CD4-positive, alpha-beta T cell (primary cell): ENCODE results near the gene VAMP8. TPM values are rescaled to one million over a fixed set of nuclear protein-coding genes. Genes with fewer than 3 reads are reported as not detected.
A peak's percentile ranks its signal among the peaks of the same experiment; 100 is the strongest.
"Not testable (repeated sequence)": the region's sequence is repeated elsewhere in the genome, so short reads cannot be mapped to it uniquely, and the experiment has no call there.

Experiments used
- ATAC-seq: fragments of 200-7000 bp; cut with Tn5 transposase; one replicate; pipeline ENCODE4 v1.10.0; 2022; ENCODE audit warnings: mild to moderate bottlenecking; ENCODE audit not compliant: poor library complexity
- CTCF ChIA-PET: fragments of 350-600 bp; sonication (Branson Sonifier 250); formaldehyde crosslinking; loops from one replicate; lab custom pipeline; 2021; ENCODE audit warnings: antibody characterized with exemption, inconsistent platforms; lab: Charles Lee
- POLR2A ChIA-PET: fragments of 350-600 bp; sonication (Branson Sonifier 250); formaldehyde crosslinking; loops from one replicate; lab custom pipeline; 2021; ENCODE audit warnings: antibody characterized with exemption, inconsistent platforms; lab: Charles Lee
- DNase-seq, 14 experiments: peaks; one replicate each; pipeline ENCODE4 v3.0.0-alpha.2; 2013 to 2020; ENCODE audit warnings: mixed read lengths in 2 of 14
- H3K27ac ChIP-seq, 2 donors: one replicate each; pipeline versions ENCODE4 v1.5.1 to v1.7.0; 2013; ENCODE audit warnings: low read length in 2 of 2, low read depth in 1 of 2, mild to moderate bottlenecking in 1 of 2
- H3K27me3 ChIP-seq, 2 experiments: 1 replicate in 1 of 2; 2 replicates in 1 of 2; pipeline versions ENCODE4 v1.6.1 to v1.7.0; 2013; ENCODE audit warnings: low read length in 2 of 2, control low read depth in 1 of 2, mild to moderate bottlenecking in 1 of 2, moderate library complexity in 1 of 2; ENCODE audit not compliant: insufficient read depth in 2 of 2, control insufficient read depth in 1 of 2
- H3K36me3 ChIP-seq: one replicate; pipeline ENCODE4 v1.6.1; 2013; ENCODE audit warnings: low read length, control low read depth; ENCODE audit not compliant: insufficient read depth
- H3K4me1 ChIP-seq: one replicate; pipeline ENCODE4 v1.6.1; 2013; ENCODE audit warnings: low read length, control low read depth; ENCODE audit not compliant: insufficient read depth
- H3K4me3 ChIP-seq: one replicate; pipeline ENCODE4 v1.5.1; 2013; ENCODE audit warnings: mild to moderate bottlenecking, low read length, moderate library complexity
- H3K9me3 ChIP-seq, 2 experiments: 1 replicate in 1 of 2; 2 replicates in 1 of 2; pipeline versions ENCODE4 v1.6.1 to v1.7.0; 2013; ENCODE audit warnings: low read length in 2 of 2, mild to moderate bottlenecking in 2 of 2, control low read depth in 1 of 2, moderate library complexity in 1 of 2; ENCODE audit not compliant: control insufficient read depth in 1 of 2, insufficient read depth in 1 of 2
- H3K27ac Mint-ChIP-seq: one replicate; pipeline ENCODE4 v1.8.0; 2020; ENCODE audit warnings: mixed read lengths
- H3K27me3 Mint-ChIP-seq: one replicate; pipeline ENCODE4 v1.8.0; 2021; ENCODE audit warnings: mixed read lengths
- H3K36me3 Mint-ChIP-seq: one replicate; pipeline ENCODE4 v1.8.0; 2021; ENCODE audit warnings: low read depth, mixed read lengths
- H3K4me1 Mint-ChIP-seq: one replicate; pipeline ENCODE4 v1.8.0; 2021; ENCODE audit warnings: low read depth, mixed read lengths
- H3K4me3 Mint-ChIP-seq: one replicate; pipeline ENCODE4 v1.8.0; 2020; ENCODE audit warnings: mild to moderate bottlenecking, mixed read lengths
- H3K9me3 Mint-ChIP-seq: one replicate; pipeline ENCODE4 v1.8.0; 2020; ENCODE audit warnings: mixed read lengths
- CTCF ChIP-seq: fragments of 200-600 bp; IDR thresholded peaks from one replicate; pipeline ENCODE4 v1.8.0; 2022; ENCODE audit warnings: antibody characterized with exemption, mild to moderate bottlenecking
- intact Hi-C, 2 experiments: fragments of 100-400 bp; cut with DNase I in 1 of 2; cut with micrococcal nuclease in 1 of 2; formaldehyde crosslinking; loops; one replicate each; pipeline versions ENCODE4 v1.15.1 to v1.9.0; 2023 to 2025; cut with DNase I, micrococcal nuclease
- total RNA-seq, 174 experiments: library from RNA in 2 of 174; stranded (reverse) in 2 of 174; gene quantifications; one replicate each; pipeline ENCODE4 v1.2.3 and lab custom pipeline; 2021 to 2026

VAMP8 gene
- total RNA-seq, 2 experiments from 2014 or later: 32.3 to 37.3 TPM

- no peaks in the 10 kb centered on the region for H3K27me3 ChIP-seq
Measured at GRCh38 chr2:85590950-85591349, 13.6 kb downstream of the VAMP8 start.

GRCh38 chr2:85591563-85591962, 14.2 kb downstream of the VAMP8 start:
- Histone ChIP-seq H3K36me3 (peaks cover 2% of the 10 kb centered on the region), H3K4me3 (no peak overlapping the region), H3K27me3 (no peaks in the 10 kb centered on the region), H3K4me1 (peaks cover 40% of the 10 kb centered on the region), H3K27ac (no peak overlapping the region), H3K9me3 (no peaks in the 10 kb centered on the region)
- Mint-ChIP-seq H3K9me3 (no peaks in the 10 kb centered on the region), H3K4me3 (no peak overlapping the region), H3K4me1 (peaks cover 45% of the 10 kb centered on the region), H3K27ac (no peak overlapping the region), H3K27me3 (no peaks in the 10 kb centered on the region), H3K36me3 (peaks cover 11% of the 10 kb centered on the region)
- no peak for DNase-seq
- CTCF ChIA-PET: no interaction called here
- POLR2A ChIA-PET: interaction anchor here (0.7 to 1.7 kb wide), 2 partner anchors 30 to 264 kb away, joined by 3 to 4 read pairs; partner anchors contain the start of gene GGCX
- no peak for ATAC-seq
- no peak for TF ChIP-seq CTCF
- intact Hi-C loops: loop anchor here in 1 of 2 experiments (10.0 kb wide), 1 partner anchor 513 kb away; the partner anchor contains the start of genes POLR1A and PTCD3

More at GRCh38 chr2:85590950-85591349, 13.6 kb downstream of the VAMP8 start:
- no peak for ATAC-seq
- Mint-ChIP-seq H3K27me3 (no peaks in the 10 kb centered on the region), H3K27ac (no peak overlapping the region), H3K9me3 (no peaks in the 10 kb centered on the region), H3K36me3 (peaks cover 10% of the 10 kb centered on the region), H3K4me1 (peaks cover 41% of the 10 kb centered on the region), H3K4me3 (no peak overlapping the region)
- DNase-seq: no peak
- Histone ChIP-seq H3K4me1 (peaks cover 38% of the 10 kb centered on the region), H3K27ac (no peak overlapping the region), H3K36me3 (no peaks in the 10 kb centered on the region), H3K9me3 (no peaks in the 10 kb centered on the region), H3K4me3 (no peak overlapping the region)
- intact Hi-C loops: loop anchor here in 1 of 2 experiments (10.0 kb wide), 1 partner anchor 514 kb away; the partner anchor contains the start of genes POLR1A and PTCD3
- ChIA-PET POLR2A (interaction anchor here (1.7 kb wide), 1 partner anchor 30 kb away, joined by 4 read pairs; the partner anchor contains the start of gene GGCX), CTCF (no interaction called here)
- no peak for TF ChIP-seq CTCF

- H3K9me3 ChIP-seq, H3K9me3 Mint-ChIP-seq, DNase-seq, H3K36me3 ChIP-seq, CTCF ChIA-PET, H3K27me3 Mint-ChIP-seq, H3K27ac Mint-ChIP-seq, H3K4me3 ChIP-seq, H3K27ac ChIP-seq, H3K27me3 ChIP-seq, ATAC-seq: not testable (repeated sequence)
- POLR2A ChIA-PET: interaction anchor here (4.2 kb wide), 1 partner anchor 7 kb away, joined by 60 read pairs; the partner anchor contains the start of gene VAMP5
- intact Hi-C loops: loop anchor here in 1 of 2 experiments (10.0 kb wide), 1 partner anchor 513 kb away; the partner anchor contains the start of genes POLR1A and PTCD3
- Mint-ChIP-seq H3K36me3 (peaks cover 17% of the 10 kb centered on the region), H3K4me3 (peak overlapping the region; percentile 45), H3K4me1 (peaks cover 52% of the 10 kb centered on the region)
- H3K4me1 ChIP-seq: peaks cover 46% of the 10 kb centered on the region
Measured at GRCh38 chr2:85592299-85592698, 14.9 kb downstream of the VAMP8 start.
